ENCODE measurements around the gene CEP128.

The CEP128 gene

DNA sequence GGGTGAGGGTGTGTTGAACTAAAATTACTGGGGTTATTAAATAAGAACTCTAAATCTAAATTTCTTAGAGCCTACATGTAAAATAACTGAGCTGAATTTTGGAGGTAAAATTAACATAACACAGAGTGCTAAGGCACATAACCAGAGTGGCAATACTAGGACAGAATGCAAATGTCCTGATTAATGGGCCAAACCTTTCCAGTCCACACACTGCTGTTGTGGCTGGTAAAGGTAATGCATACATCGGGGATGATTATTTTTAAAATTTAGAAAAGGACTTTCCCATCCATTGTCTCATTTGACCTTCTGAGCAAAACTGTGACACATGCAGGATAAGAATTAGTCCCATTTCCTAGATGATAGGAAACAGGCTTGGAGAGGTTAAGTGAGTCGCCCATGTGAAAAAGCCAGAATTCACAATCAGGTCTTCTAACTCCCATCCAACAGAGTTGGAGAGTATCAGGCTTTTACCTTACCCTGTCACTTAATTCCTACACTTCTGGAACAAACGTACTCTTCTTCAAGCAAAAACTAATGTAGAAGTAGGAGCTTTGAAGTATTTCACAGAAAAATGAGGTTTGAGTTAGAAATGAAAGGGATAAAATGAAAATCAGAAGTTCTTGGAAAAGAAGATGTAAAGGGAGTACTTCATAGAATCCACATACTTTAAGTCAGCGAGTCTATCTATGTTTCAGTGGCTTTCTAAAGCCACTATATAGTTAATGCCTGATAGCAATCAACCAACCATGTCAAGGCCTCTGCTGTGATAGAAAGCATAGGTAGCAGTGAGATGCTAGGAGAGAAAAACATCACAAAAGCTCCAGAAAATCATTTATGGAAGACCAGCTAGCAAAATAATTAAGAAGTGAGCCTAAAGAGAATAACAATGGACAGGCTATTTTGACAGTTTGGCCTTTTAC lies 395.3 kb downstream of the CEP128 start:
- no peak for DNase-seq (ENCODE audit: low spot score)

DNA sequence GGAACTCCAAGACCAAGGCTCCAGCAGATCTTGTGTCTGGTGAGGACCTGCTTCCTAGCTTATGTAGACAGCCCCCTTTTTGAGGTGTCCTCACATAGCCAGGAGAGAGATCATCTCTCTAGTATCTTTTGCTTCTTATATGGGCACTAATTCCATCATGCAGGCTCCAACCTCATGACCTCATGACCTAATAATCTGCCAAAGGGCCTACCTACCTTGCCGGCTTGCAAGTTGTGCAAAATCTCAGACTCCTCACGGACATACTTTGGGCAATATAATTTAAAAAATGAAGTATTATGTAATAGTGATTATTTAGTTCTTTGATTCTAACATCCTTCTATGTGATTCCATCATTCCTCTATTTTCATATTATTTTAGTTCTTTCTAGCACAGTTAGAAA lies 397.2 kb downstream of the CEP128 start:
- no peak for DNase-seq (ENCODE audit: low spot score)

GRCh38 chr14:80543211-80543610 lies 398.3 kb downstream of the CEP128 start:
- DNase-seq (ENCODE audit: low spot score) = no peak

DNA sequence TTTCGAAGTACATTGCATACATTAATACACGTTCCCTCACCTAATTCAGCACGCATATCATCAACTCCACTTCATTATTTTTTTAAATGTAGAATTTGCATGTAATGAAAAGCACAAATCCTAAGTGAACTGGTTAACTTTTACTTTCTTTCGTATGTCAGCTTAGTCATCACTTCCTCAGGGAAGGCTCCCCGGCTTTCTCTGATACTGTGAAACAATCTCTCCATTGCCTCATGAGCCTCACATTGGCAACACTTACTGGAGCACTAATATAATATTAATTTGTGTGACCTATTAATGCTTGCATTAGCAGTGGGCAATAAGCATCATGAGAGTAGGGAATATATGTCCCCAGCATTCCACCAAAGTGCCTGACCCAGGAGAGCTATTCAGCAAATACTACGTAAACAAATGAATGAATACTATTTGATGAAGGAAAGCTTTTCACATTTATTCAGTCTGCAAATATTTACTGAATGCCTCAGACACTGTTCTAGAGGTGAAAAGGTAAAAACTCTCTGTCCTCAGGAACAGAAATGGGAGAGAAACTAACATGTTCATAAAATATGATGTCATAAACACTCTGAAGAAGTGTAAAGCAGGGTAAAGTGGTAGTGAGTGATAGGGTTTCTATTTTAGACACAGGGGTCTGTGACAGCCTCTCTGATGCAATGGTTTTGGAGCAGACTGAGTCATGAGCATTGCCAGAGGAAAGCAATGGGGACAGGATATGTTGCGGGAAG lies 402.7 kb downstream of the CEP128 start:
- no peak for DNase-seq (ENCODE audit: low spot score)

- DNase-seq (ENCODE audit: low spot score) = no peak
These were observed 403.9 kb downstream of the CEP128 start for GRCh38 chr14:80537626-80538025.

- DNase-seq (ENCODE audit: low spot score) = no peak
These were observed 405.1 kb downstream of the CEP128 start for GRCh38 chr14:80536456-80536855.

GRCh38 chr14:80535171-80535570 lies 406.4 kb downstream of the CEP128 start:
- no peak for DNase-seq (ENCODE audit: low spot score)

GRCh38 chr14:80523518-80524117 lies 417.9 kb downstream of the CEP128 start:
- no peak for DNase-seq (ENCODE audit: low spot score)

DNA sequence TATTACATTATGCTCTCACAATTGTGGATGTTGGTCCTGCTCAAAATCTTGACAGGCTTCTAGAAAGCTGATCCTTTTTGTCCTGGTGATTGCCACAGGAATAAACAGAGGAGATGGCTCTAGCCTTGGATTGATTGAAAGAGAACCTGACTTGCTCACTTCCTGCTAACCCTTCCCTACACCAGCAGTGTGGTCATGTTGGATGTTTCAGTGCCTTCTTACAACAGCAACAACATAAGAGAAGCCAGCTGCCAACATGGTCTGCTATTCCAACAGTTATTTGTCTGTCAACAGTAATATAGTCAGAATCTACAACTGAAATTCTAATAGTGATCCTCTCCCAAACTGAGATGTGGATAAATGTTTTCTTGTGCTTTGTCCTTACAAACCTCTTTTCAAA lies 418.6 kb downstream of the CEP128 start:
- no peak for DNase-seq (ENCODE audit: low spot score)

DNA sequence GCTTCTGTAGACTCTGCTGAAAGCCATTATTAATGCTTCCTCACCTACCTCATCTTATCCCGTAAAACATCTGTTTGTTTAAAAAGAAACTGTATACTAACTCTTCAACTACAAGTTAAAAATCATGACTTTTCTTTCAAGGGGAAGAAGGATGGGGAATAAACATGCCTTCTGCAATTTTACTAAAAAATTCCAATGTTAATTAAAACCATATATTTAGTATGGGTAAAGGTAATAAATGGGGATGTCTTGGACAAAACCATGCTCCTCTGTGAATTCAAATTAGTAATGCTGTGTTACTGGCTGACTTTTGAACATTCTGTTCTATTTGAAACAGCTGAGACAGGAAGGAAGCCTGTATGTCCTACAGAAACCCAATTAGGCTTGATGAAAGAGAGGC lies 419.1 kb downstream of the CEP128 start:
- no peak for DNase-seq (ENCODE audit: low spot score)

DNA sequence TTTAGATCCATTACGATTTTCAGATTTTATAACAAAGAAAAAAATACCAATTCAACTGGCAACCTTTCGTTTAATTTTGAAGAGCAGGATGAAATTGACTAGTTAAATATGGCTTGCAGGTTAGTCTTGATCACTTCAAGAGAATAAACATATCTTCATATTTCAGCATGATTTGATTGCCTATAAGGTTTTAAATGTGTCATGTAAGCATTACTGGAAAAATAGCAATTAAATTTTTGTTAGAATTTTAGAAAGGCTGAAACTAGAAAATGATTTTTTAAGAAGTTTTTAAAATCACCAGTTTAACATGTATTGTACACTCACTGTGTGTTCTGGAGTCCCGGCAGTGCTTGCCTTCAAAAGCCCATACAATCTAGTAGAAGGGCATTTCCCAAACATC lies 420.1 kb downstream of the CEP128 start:
- no peak for DNase-seq (ENCODE audit: low spot score)

GRCh38 chr14:80519002-80519401 lies 422.5 kb downstream of the CEP128 start:
- DNase-seq (ENCODE audit: low spot score) = no peak

GRCh38 chr14:80518173-80518572 lies 423.4 kb downstream of the CEP128 start:
- DNase-seq (ENCODE audit: low spot score) = no peak

DNA sequence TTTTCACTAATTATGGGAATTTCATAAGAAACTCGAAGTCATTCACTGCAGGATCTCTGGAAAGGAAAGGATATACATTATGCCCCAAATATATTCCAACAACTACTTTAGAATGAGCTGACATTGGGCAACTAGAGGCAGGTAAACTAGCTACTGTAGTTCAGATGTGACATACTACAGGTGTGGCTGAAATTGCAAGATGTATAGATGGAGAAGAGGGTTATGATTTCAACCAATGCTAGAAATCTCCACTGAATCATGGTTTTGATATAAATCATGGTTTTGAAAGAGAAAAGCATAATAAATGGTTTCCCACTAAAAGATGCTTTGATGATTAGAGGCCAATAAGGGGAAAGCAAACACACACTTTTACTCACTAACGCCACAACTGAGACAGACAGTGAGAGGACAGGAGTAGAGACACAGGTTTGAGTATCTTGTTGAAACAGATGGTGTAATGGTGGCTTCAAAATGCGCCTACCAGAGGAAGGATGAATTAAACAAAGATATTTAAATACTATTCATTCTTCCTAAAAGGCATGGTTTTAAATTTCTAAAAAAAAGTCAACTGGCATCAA lies 434.2 kb downstream of the CEP128 start:
- no peak for DNase-seq (ENCODE audit: low spot score)

- no peak for DNase-seq (ENCODE audit: low spot score)
These were observed 436.8 kb downstream of the CEP128 start for GRCh38 chr14:80504781-80505180.

DNA sequence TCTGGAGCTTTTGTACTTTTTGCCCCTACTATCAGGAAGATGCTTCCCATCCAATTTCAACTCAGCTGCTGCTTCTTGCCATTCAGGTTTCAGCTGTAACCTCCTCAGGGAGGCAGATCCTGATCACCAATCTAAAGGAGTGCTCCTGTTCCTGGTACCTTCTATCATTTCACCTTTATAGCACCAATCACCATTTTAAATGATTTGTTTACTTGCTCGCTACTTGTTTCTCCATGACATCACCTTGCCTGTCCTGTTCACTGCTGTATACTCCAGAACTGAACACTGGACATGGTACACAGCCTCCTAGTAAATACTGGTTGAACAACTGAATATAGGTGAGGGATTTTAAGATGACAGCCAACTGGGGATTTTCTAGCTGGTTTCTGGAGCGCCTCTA lies 443.0 kb downstream of the CEP128 start:
- no peak for DNase-seq (ENCODE audit: low spot score)

DNA sequence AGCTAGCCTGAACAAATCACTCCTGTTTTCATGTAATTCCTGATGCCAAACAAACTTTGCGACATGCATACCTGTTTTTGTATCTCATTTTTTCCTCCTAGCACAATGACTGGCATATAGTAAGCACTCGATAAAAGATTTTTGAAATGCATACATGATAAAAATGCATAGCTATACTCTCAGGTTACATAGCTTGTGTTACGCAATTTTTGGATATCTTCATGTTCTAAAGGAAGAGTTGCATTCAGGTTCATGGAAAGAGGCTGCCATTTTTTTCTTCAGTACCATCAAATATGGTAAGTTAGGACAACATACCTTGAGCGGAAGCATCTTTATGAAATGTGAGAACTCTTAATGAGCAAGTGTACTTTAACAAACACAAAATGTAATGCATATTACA lies 445.4 kb downstream of the CEP128 start:
- DNase-seq (ENCODE audit: low spot score) = no peak

DNA sequence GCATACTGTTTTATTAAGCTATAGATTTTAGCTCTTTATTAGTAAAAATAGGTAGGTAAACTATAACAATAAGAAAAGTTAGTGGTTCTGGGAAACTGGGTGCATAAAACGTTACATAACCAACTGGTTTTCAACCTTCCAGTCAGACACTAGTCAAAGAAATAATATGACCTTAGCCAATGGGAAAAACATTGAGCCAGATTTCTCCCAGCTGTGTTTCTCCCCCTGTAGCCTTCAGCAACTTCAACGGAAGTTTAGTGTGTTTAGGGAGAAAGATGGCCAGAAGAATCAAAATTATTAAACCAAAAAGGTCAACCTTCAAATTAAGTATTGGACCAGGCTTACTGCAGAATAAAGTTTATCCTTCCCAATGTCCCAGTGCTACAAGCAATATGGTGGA lies 446.8 kb downstream of the CEP128 start:
- DNase-seq (ENCODE audit: low spot score) = no peak

DNA sequence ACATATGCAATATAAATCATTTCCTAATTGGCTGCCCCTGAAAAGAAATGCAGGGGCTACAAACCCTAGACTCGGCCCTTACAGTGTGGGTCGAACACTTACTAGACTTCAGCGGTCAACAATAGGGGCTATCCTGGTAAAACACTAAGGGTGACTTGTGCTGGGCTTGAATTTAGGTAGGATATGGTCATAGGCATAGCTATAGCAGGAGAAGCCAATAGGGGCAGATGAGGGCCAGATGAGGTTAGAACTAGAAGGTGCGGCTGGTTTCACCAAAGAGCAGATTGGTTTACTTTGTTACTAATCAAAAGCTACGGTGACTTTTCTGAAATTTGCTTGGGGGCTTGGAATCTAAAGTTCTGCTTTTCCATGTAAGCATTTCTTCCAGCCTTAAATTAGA lies 447.9 kb downstream of the CEP128 start:
- no peak for DNase-seq (ENCODE audit: low spot score)

GRCh38 chr14:80491650-80492049 lies 449.9 kb downstream of the CEP128 start:
- DNase-seq (ENCODE audit: low spot score) = no peak

DNA sequence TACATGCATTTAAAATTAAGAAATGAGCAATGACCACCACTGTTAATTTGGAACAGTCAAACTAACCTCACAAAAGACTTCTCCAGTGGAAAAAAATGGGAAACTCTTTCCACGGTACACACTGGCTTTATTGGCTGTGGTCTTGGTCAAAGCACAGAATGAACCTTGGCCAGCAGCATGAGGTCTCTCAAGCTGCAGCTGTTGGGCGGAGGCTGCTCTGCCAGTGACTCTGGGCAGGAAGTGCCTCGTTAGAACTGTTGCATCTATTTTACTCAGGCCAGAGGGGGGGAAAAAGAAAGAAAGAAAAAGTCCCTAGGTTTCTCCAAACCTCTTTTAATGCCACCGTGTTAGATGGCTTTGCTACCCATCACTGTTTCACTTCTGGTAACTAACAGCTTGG lies 450.4 kb downstream of the CEP128 start:
- no peak for DNase-seq (ENCODE audit: low spot score)

DNA sequence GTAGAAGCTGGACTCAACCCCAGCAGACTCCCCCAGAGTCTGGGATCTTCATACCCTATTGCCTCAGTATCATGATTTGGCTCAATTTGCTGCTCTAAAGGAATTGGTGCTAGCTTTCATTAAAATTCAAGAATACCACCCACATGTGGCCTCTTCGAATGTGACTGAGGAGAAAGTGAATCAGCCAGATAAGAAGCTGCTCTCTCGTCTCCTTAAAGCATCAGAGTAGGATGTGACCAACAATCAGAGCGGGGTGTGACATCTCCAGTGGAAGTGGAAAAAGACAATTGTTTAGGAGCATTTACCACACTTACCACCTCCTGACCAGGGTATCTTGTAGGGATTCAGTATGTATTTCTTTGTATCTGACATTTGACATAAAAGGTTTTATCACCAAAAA lies 452.0 kb downstream of the CEP128 start:
- no peak for DNase-seq (ENCODE audit: low spot score)

DNA sequence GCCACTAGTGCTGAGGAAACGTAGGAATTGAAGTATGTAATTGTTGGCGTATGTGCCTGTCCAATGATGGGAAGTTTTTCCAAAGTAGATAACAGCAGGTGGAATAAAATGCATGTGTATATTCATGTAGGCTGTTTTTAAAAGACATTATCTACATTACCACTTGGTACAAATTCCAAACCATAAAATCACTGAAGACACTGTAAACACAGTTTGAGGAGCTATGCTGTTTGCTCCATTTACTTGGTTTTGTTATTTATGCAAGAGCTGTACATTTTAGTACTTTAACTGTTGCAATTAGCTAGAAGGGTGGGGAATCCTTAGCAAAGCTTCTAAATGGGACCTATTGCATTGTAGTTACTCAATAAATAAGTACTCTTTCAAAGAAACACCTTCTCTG lies 455.8 kb downstream of the CEP128 start:
- DNase-seq (ENCODE audit: low spot score) = no peak
